Measurements from ENCODE around the gene TEX30. TPM values are rescaled to one million over a fixed set of nuclear protein-coding genes. Genes with fewer than 3 reads are reported as not detected.

The TEX30 gene
- total RNA-seq, 2 experiments from 2014 or later = 42.6 to 43.2 TPM

GRCh38 chr13:102776271-102776670, 2.7 kb upstream of the TEX30 start:
- Mint-ChIP-seq H3K27ac (no peak overlapping the region), H3K27me3 (no peaks in the 10 kb centered on the region), H3K4me3 (no peak overlapping the region), H3K4me1 (ENCODE audit: low read depth) (peaks cover 52% of the 10 kb centered on the region), H3K36me3 (peaks cover 11% of the 10 kb centered on the region), H3K9me3 (peaks cover 5% of the 10 kb centered on the region)
- intact Hi-C loops (cut with micrococcal nuclease) = no loop called here
- DNase-seq = no peak
- CTCF ChIA-PET = no interaction called here
- POLR2A ChIA-PET = no interaction called here

DNA sequence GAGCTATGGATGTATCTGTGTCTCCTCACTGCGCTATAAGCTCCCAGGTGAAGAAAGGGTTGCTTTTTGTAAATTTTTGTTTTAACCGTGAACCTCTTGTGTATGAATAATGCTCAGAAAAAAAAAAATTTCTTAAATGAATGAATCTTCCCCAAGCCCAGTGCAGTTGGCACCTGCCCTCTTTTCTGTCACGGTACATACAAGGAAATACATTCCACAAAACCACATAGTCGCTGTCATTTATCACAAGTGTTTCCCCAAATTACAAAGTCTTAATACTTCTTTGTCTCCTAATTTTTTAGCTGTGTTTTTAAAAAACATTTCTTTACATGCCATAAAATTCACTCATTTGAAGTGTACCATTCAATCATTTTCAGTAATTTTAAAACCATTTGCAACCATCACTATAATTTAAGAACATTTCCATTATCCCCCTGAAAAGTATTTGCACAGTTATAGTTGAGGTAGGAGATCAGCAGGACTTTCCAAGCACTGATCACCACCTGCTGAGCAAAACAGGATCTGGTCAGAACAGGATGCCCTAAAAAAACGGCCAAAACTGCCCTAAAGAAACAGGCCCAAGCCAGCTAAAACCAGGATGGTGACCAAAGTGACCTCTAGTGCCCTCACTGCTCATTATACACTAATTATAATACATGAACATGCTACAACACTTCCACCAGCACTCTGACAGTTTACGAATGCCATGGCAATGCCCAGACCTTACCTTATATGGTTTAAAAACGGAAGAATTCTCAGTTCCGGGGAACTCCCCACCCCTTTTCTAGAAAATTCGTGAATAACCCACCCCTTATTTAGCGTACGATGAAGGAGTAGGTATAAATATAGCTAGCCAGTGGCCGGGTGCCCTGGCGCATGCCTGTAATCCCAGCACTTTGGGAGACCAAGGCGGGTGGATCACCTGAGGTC, 1.3 kb upstream of the TEX30 start:
- POLR2A ChIA-PET = interaction anchor here (0.9 to 1.1 kb wide), 2 partner anchors 11 to 25 kb away, joined by 3 to 4 read pairs; no protein-coding TSS in a partner anchor
- H3K36me3 Mint-ChIP-seq = peaks cover 7% of the 10 kb centered on the region
- no peak for DNase-seq
- H3K9me3 Mint-ChIP-seq = no peaks in the 10 kb centered on the region
- peak overlapping the region; percentile 85 for H3K4me3 Mint-ChIP-seq
- CTCF ChIA-PET = interaction anchor here (0.8 to 2.1 kb wide), 5 partner anchors 10 to 186 kb away, joined by 3 to 20 read pairs (median 3); no protein-coding TSS in a partner anchor
- H3K27ac Mint-ChIP-seq = peak overlapping the region; percentile 94
- intact Hi-C loops (cut with micrococcal nuclease) = loop anchor here (5.0 kb wide), 1 partner anchor 113 kb away; no protein-coding TSS in a partner anchor
- peaks cover 49% of the 10 kb centered on the region for H3K4me1 Mint-ChIP-seq (ENCODE audit: low read depth)
- no peaks in the 10 kb centered on the region for H3K27me3 Mint-ChIP-seq

DNA sequence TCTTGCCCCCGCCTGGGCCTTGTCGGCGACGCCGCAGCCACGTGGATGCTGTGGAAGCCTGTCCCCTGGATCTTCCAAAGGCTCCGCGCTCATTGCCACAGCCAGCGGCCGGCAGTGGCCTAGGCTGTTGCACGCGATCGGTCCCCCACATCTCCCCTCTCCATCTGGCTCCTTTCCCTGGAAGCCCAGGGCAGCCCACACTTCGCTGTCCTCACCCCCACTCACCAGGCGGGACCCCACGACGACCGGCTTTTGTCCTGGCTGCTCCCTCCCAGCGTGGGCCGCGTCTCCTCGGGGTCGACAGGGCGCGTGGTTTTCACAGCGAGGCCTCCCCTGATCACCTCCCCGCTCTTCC, 605 bp upstream of the TEX30 start:
- H3K27me3 Mint-ChIP-seq = no peaks in the 10 kb centered on the region
- peaks cover 7% of the 10 kb centered on the region for H3K36me3 Mint-ChIP-seq
- peak overlapping the region; percentile 94 for H3K27ac Mint-ChIP-seq
- ChIA-PET CTCF (interaction anchor here (0.7 to 2.1 kb wide), 7 partner anchors 11 to 182 kb away, joined by 3 to 20 read pairs (median 5); partner anchors contain the start of gene ERCC5), POLR2A (interaction anchor here (1.0 to 2.8 kb wide), 7 partner anchors 11 to 380 kb away, joined by 3 to 28 read pairs (median 5); partner anchors contain the start of genes BIVM, ERCC5, POGLUT2 and TPP2)
- H3K4me1 Mint-ChIP-seq (ENCODE audit: low read depth) = peaks cover 44% of the 10 kb centered on the region
- peak overlapping the region; percentile 85 for H3K4me3 Mint-ChIP-seq
- H3K9me3 Mint-ChIP-seq = no peaks in the 10 kb centered on the region
- no peak for DNase-seq
- intact Hi-C loops (cut with micrococcal nuclease) = loop anchor here (5.0 kb wide), 1 partner anchor 112 kb away; no protein-coding TSS in a partner anchor

DNA sequence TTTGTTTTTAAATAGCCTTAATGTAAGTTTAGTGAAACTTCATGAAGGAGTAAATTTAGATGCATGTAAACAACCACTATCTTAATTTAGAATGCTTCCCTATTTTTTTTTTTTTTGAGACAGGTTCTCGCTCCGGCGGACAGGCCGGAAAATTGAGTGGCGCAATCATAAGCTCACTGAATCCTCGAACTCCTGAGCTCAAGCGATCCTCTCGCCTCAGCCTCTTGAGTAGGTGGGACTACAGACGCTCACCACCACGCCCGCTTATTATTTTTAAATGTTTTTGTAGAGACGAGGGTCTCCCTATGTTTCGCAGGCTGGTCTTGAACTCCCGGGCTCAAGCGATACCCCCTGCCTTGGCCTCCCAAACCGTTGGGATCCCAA, 1.6 kb downstream of the TEX30 start:
- intact Hi-C loops (cut with micrococcal nuclease) = loop anchor here (5.0 kb wide), 1 partner anchor 110 kb away; no protein-coding TSS in a partner anchor
- Mint-ChIP-seq H3K9me3 (no peaks in the 10 kb centered on the region), H3K27ac (no peak overlapping the region), H3K27me3 (no peaks in the 10 kb centered on the region), H3K4me3 (peak overlapping the region; percentile 85), H3K4me1 (ENCODE audit: low read depth) (peaks cover 39% of the 10 kb centered on the region), H3K36me3 (peaks cover 10% of the 10 kb centered on the region)
- ChIA-PET POLR2A (interaction anchor here (2.3 to 2.8 kb wide), 2 partner anchors 27 to 176 kb away, joined by 11 to 28 read pairs; partner anchors contain the start of genes BIVM, POGLUT2 and TPP2), CTCF (interaction anchor here (1.3 kb wide), 1 partner anchor 29 kb away, joined by 3 read pairs; no protein-coding TSS in a partner anchor)
- no peak for DNase-seq

DNA sequence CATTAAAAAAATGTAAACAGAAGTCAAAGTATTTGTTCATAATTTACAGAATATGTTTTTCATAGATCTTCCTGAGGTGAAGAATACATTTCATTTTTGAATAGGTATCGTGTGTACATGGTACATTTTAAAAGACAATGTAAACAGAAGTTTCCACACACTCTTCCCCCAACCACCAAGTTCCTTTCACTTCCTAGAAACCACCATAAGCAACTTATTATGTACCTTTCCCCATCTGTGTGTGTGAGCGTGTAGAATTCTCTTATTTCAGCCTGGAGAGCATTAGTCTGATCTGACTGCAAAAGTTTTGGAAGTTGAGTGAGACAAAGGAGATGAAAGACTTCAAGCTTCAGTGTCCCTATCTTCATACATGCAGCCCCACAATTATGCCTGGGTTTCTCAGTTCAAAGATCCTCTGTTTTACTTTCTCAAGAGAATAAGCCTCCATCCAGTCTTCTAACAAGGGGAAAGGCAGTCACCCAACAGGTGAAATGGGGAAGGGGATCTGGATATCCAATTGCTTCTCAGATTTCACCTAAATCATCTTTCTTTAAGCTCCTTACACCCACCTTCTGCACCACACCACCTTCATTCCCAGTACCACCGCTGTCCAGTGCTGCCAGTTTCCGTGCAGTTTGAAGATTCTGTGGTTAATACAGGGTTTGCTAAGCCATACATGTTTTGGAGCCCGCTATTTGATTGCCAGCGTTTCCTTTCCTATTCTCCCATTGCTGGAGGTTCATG, 2.1 kb downstream of the TEX30 start:
- H3K9me3 Mint-ChIP-seq = no peaks in the 10 kb centered on the region

DNA sequence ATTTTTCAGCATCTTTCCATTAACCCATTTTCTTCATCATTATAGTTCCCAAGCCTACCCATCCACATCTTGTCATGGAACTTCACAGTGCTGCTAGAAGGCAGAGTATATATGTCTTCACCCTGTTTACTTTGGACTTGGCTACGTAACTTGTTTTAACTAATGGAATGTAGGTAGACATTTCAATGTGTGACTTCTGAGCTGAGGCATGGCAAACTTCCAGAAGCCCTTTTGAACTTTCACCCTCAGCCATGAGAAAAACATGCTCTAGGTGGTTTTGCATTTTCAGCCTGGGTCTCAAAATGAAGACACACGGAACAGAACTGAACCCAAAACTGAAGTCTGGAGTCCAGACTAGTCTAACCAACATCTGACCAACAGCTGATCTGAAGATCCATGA, 3.2 kb downstream of the TEX30 start:
- Mint-ChIP-seq H3K27ac (no peak overlapping the region), H3K4me1 (ENCODE audit: low read depth) (peaks cover 39% of the 10 kb centered on the region), H3K4me3 (no peak overlapping the region), H3K27me3 (no peaks in the 10 kb centered on the region), H3K36me3 (peaks cover 19% of the 10 kb centered on the region), H3K9me3 (no peaks in the 10 kb centered on the region)
- ChIA-PET POLR2A (no interaction called here), CTCF (no interaction called here)
- intact Hi-C loops (cut with micrococcal nuclease) = loop anchor here (5.0 kb wide), 1 partner anchor 108 kb away; no protein-coding TSS in a partner anchor
- no peak for DNase-seq

More for the DNA sequence above, 2.1 kb downstream of the TEX30 start:
- Mint-ChIP-seq H3K4me1 (ENCODE audit: low read depth) (peaks cover 39% of the 10 kb centered on the region), H3K27me3 (no peaks in the 10 kb centered on the region), H3K27ac (no peak overlapping the region), H3K36me3 (peaks cover 15% of the 10 kb centered on the region), H3K4me3 (peak overlapping the region; percentile 17)
- ChIA-PET POLR2A (interaction anchor here (2.8 kb wide), 1 partner anchor 28 kb away, joined by 28 read pairs; the partner anchor contains the start of genes BIVM and POGLUT2), CTCF (interaction anchor here (1.3 kb wide), 1 partner anchor 29 kb away, joined by 3 read pairs; no protein-coding TSS in a partner anchor)
- DNase-seq = no peak
- intact Hi-C loops (cut with micrococcal nuclease) = loop anchor here (5.0 kb wide), 1 partner anchor 109 kb away; no protein-coding TSS in a partner anchor

- Mint-ChIP-seq H3K27ac (no peak overlapping the region), H3K36me3 (peaks cover 19% of the 10 kb centered on the region), H3K27me3 (no peaks in the 10 kb centered on the region), H3K9me3 (no peaks in the 10 kb centered on the region), H3K4me1 (ENCODE audit: low read depth) (peaks cover 38% of the 10 kb centered on the region), H3K4me3 (no peak overlapping the region)
- intact Hi-C loops (cut with micrococcal nuclease) = loop anchor here (5.0 kb wide), 1 partner anchor 107 kb away; no protein-coding TSS in a partner anchor
- DNase-seq = no peak
- ChIA-PET CTCF (interaction anchor here (1.1 kb wide), 1 partner anchor 31 kb away, joined by 6 read pairs; no protein-coding TSS in a partner anchor), POLR2A (no interaction called here)
Observed at GRCh38 chr13:102769679-102770078, 3.9 kb downstream of the TEX30 start.

DNA sequence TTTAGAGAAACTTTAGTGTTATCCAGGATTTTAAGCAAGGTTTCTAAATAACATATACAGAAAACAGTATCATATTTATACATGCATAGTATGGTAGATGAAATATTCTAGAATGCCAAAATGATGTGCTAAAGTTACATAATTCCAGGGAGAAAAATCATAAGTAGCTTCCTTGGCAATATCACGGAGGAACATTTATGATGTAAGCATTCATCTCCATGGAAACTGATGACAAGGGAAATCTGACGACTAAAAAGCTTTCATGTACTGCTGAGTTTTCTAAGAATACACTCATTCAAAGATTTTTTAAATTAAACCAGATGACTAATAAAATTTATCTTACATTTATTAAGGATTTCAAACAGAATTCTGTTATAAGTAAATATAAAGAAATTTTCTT, 4.7 kb downstream of the TEX30 start:
- Mint-ChIP-seq H3K9me3 (no peaks in the 10 kb centered on the region), H3K27me3 (no peaks in the 10 kb centered on the region), H3K36me3 (peaks cover 19% of the 10 kb centered on the region), H3K27ac (no peak overlapping the region), H3K4me3 (no peak overlapping the region), H3K4me1 (ENCODE audit: low read depth) (peaks cover 31% of the 10 kb centered on the region)
- ChIA-PET POLR2A (no interaction called here), CTCF (interaction anchor here (1.1 kb wide), 1 partner anchor 32 kb away, joined by 6 read pairs; no protein-coding TSS in a partner anchor)
- intact Hi-C loops (cut with micrococcal nuclease) = no loop called here
- DNase-seq = no peak

- Mint-ChIP-seq H3K4me1 (ENCODE audit: low read depth) (no peaks in the 10 kb centered on the region), H3K27me3 (no peaks in the 10 kb centered on the region), H3K9me3 (no peaks in the 10 kb centered on the region), H3K4me3 (no peak overlapping the region), H3K36me3 (peaks cover 12% of the 10 kb centered on the region), H3K27ac (no peak overlapping the region)
- ChIA-PET CTCF (no interaction called here), POLR2A (no interaction called here)
- DNase-seq = no peak
- intact Hi-C loops (cut with micrococcal nuclease) = no loop called here
Observed at GRCh38 chr13:102763741-102764140, 9.8 kb downstream of the TEX30 start.

GRCh38 chr13:102761071-102761470, 12.5 kb downstream of the TEX30 start:
- no peak overlapping the region for H3K4me3 Mint-ChIP-seq
- CTCF ChIA-PET = no interaction called here
- no peaks in the 10 kb centered on the region for H3K4me1 Mint-ChIP-seq (ENCODE audit: low read depth)
- intact Hi-C loops (cut with micrococcal nuclease) = no loop called here
- POLR2A ChIA-PET = no interaction called here
- DNase-seq = no peak
- no peak overlapping the region for H3K27ac Mint-ChIP-seq
- H3K27me3 Mint-ChIP-seq = no peaks in the 10 kb centered on the region
- peaks cover 2% of the 10 kb centered on the region for H3K36me3 Mint-ChIP-seq
- no peaks in the 10 kb centered on the region for H3K9me3 Mint-ChIP-seq

DNA sequence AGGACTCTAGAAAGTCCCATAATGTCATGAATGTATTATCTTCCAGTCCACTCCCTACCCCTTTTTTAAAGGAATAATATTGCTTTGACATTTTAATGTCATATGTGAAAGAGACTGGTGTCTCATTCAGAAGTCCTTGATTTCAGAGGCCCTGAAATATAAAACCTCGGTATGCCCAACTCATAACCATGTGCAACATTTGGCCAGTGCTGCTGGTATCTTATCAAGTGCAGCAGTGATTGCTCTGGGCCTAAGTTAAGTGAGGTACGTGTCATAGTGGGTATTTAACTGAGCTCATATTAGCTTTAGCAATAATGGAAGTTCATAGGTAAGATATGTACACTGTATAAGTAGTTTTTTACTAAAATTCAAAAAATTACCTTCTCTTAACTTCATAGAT, 14.7 kb downstream of the TEX30 start:
- DNase-seq = no peak
- Mint-ChIP-seq H3K27ac (no peak overlapping the region), H3K4me3 (no peak overlapping the region), H3K9me3 (no peaks in the 10 kb centered on the region), H3K4me1 (ENCODE audit: low read depth) (no peaks in the 10 kb centered on the region), H3K36me3 (no peaks in the 10 kb centered on the region), H3K27me3 (no peaks in the 10 kb centered on the region)
- ChIA-PET POLR2A (interaction anchor here (2.0 kb wide), 1 partner anchor 21 kb away, joined by 4 read pairs; no protein-coding TSS in a partner anchor), CTCF (interaction anchor here (0.8 kb wide), 1 partner anchor 28 kb away, joined by 3 read pairs; no protein-coding TSS in a partner anchor)
- intact Hi-C loops (cut with micrococcal nuclease) = no loop called here
